ENCODE results near the gene CIT.

DNA sequence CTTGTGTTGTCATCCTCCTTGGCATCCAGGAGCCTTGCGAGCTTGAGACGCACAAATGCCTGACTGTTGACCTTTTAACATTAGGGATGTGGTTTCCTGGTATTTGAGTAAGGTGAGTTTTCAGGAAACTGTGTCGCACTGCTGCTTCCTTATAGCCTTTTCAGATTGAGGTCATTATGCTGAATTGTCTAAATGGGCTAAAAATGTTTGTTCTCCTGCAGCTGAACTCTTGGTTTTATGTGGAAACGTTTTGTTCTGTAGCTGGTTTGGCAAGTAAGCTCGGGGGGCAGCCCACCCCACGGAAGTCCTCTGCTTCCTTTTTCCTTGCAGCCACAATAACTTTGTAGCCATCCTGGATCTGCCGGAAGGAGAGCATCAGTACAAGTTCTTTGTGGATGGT is 203.5 kb downstream of the CIT start:
- no peak for TF ChIP-seq TAF1 (IDR thresholded peaks at IDR 0.05; ENCODE audit: low read depth, low read length)
- TF ChIP-seq POLR2A (IDR thresholded peaks at IDR 0.05; ENCODE audit: low read depth, low read length): no peak
- TF ChIP-seq POLR2AphosphoS5 (IDR thresholded peaks at IDR 0.05; ENCODE audit: low read depth, low read length): no peak

Measured in GM12891 (cell line).